Stimulated activated CD8-positive, alpha-beta memory T cell treated with anti-CD3 and anti-CD28 coated beads, Interleukin-12 subunit alpha, Interleukin-12 subunit beta, amount 100 ng/mL, for 24 hours (primary cell): Measurements from ENCODE around the gene LDLRAD3.
"Not testable (repeated sequence)": the region's sequence is repeated elsewhere in the genome, so short reads cannot be mapped to it uniquely, and the experiment has no call there.

ENCODE experiments used
- DNase-seq: peaks from one replicate; pipeline ENCODE4 v3.0.0-alpha.2; 2020; ENCODE audit errors: extremely low read depth

The LDLRAD3 gene

DNA sequence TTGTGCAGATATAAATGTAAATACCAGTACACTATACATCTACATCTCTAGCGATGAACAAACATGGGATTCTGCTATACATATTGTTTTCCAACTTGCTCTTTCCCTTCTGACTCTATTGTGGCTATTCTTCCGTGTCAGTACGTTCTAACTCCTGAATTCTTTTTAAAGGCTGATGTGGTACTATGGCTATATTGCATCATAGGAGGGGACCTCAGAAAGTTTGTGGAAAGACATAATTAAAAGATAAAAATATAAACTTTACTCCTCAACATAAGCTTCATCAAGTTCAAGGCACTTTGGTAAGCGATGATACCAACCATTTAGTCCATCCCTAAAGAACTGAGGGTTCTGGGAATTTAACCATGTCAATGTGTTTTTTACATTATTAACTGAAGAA is 72.8 kb downstream of the LDLRAD3 start:
- no peak for DNase-seq

GRCh38 chr11:36019005-36019596 is 75.2 kb downstream of the LDLRAD3 start:
- DNase-seq: no peak

- no peak for DNase-seq
Observed at GRCh38 chr11:36019722-36020121, 75.9 kb downstream of the LDLRAD3 start.

DNA sequence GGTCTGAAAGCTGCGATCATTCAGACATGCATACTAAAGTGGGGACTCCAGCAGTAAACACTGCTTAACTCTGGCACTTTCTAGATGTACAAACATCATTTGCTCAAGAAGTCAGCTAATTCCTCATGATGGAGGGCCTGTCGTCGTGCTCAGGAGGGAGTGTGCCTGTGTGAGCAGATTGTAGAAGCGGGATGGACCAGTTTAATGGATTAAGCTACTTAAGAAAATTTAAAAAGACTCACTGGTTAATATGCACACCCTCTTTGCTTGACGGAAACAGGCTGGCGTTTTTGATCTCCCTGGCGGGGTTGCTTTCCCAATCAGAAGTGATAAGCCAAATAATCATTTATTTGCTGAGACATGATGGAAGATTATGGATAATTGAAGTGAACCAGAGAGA is 79.0 kb downstream of the LDLRAD3 start:
- DNase-seq: no peak

DNA sequence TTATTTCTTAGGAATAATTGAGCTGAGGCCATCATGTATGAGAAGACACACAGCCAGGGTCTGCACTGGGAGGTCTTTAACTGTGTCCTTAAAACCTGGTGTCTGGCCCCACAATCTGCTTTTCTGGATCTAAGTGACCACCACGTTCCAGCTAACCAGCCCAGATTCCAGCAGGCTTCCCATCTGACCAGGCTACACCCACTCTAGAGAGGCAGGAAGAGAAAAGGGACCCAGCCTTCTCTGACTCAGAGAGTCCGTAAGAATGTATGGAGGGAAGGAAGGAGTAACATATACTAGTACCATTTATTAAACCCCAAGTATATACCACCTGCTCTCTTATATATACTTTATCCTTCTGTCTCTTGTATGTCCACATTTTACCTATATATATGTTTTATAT is 80.1 kb downstream of the LDLRAD3 start:
- no peak for DNase-seq

- DNase-seq: no peak
Observed at GRCh38 chr11:36024716-36025115, 80.9 kb downstream of the LDLRAD3 start.

DNA sequence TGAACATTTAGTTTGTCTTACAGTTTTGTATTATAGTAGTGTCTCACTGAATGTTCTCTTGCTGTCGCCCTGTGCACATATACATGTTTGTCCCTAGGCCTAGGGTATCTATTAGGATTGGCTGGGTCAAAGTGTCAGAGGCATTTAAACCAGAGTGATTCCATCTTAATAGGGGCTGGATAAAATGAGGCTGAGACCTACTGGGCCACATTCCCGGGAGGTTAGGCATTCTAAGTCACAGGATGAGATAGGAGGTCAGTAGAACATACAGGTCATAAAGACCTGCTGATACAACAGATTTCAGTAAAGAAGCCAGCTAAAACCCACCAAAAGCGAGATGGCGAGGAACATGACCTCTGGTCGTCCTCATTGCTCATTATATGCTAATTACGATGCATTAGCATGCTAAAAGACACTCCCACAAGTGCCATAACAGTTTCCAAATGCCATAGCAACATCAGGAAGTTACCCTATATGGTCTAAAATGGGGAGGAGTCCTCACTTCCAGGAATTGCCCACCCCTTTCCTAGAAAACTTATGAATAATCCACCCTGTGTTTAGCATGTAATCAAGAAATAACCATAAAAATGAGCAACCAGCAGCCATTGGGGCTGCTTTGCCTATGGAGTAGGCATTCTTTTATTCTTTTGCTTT is 82.6 kb downstream of the LDLRAD3 start:
- DNase-seq: no peak

GRCh38 chr11:36027731-36028130 is 83.9 kb downstream of the LDLRAD3 start:
- no peak for DNase-seq

GRCh38 chr11:36029616-36030015 is 85.8 kb downstream of the LDLRAD3 start:
- DNase-seq: no peak

DNA sequence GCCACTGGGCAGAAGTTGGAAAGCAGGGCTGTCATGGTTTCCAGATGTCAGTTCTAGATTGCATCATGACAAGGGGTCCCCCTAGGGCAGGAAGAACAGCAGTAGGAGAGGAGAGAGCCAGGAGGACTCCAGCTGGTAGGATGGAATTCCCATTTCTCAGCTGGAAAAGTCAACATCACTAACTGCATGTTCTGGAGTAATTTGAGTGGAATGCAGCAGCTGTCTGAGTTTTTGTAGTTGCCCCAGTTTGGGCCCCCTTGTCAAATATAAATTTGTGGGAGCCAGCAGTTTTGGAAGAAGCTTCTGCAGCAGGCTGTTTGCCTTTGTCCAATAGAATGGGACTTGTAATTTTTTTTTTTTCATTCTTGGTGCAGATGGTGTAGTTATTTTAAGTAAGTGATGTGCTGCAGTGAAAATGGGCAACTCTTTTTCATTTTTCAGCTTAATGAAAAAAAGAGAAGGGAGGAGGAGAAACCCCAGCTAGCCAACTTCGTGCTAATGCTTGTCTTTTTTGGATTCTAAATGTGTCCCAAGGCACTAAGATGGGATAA is 86.9 kb downstream of the LDLRAD3 start:
- no peak for DNase-seq

DNA sequence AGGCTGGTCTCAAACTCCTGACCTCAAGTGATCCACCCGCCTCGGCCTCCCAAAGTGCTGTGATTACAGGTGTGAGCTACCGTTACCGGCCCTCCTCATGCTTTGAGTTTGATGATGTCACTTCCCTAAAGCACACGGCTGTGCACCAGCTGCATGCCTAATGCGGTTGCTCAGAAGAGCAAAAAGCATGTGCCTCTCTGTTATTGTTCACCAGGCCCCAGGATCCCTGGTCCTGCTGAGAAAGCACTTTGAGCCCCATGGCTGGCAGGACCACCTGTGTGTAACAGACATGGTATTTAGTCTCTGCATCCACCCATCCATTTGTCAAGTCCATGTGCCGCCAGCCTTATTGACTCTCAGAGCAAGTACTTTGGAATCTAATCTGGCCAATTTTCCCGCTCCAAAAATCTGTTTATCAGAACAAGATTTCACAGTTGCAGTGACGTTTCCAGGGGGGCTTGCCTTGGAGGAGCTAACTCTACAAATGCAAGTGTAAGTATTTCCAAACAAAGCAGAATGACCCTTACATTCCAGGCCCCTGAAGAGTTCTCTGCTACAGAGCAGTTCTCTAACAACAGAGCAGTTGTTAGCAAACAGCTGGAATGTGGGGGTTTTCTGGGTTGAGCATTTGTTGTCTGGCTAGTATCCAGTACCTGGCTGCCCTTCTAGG is 89.4 kb downstream of the LDLRAD3 start:
- no peak for DNase-seq

DNA sequence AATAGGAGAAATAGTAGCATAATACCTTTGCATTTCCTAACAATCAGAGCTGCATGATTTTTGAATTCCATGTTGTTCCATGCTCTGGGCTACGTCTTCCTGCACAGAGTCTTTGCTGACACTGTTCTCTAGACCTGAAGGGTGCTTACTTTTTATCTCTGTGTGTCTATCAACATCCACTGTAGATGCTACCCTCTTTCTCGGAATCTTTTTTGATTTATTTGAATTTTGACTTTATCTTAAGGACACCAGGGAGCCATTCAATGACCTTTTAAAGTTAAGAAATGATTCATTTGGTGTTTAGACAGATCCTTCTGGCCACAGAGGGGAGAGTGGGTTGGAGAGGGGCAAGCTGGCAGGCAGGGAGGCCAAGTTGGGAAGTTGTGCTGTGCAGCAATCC is 90.1 kb downstream of the LDLRAD3 start:
- DNase-seq: no peak

- DNase-seq: no peak
Observed at GRCh38 chr11:36034551-36035331, 90.9 kb downstream of the LDLRAD3 start.

DNA sequence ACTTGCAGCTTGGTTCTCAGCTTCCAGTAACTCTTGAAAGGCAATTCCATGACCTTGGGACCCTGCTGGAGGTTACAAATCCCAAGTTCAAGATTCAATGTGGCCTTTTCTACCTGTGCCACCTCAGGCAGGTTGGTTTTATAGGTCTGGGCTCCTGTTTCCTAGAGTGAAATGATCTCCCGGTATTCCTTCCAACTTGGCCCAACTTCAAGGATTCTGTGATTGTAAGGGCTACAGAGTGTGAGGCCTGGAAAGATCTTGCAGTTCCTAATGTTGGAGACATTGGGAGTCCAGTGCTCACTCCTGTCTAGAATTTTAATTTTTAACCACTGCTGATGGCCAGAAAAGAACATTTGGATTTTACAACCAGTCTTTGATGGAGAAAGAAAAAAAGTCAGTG is 91.6 kb downstream of the LDLRAD3 start:
- no peak for DNase-seq

- DNase-seq: no peak
Observed at GRCh38 chr11:36035999-36036398, 92.1 kb downstream of the LDLRAD3 start.

DNA sequence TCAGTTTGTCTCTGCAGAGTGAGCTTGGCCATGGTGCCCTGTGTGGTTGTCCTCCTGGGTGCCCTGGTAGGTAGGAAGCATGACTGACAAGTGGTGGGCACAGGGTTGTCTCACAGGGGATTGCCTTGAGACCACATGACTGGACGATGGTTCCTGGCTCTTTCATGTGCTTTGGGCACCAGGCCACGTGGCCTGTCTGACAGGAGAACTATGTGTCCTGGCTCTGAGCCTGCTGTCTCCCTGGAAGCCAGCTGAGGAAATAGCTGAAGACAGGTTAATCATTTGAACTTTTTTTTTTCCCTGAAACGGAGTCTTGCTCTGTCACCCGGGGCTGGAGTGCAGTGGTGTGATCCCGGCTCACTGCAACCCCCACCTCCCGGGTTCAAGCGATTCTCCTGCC is 93.2 kb downstream of the LDLRAD3 start:
- no peak for DNase-seq

- DNase-seq: no peak
Observed at GRCh38 chr11:36038541-36038940, 94.7 kb downstream of the LDLRAD3 start.

GRCh38 chr11:36039471-36039870 is 95.6 kb downstream of the LDLRAD3 start:
- no peak for DNase-seq

GRCh38 chr11:36041988-36042611 is 98.2 kb downstream of the LDLRAD3 start:
- DNase-seq: no peak

GRCh38 chr11:36044636-36045035 is 100.8 kb downstream of the LDLRAD3 start:
- no peak for DNase-seq

- not testable (repeated sequence) for DNase-seq
Observed at GRCh38 chr11:36045945-36046344, 102.1 kb downstream of the LDLRAD3 start.

DNA sequence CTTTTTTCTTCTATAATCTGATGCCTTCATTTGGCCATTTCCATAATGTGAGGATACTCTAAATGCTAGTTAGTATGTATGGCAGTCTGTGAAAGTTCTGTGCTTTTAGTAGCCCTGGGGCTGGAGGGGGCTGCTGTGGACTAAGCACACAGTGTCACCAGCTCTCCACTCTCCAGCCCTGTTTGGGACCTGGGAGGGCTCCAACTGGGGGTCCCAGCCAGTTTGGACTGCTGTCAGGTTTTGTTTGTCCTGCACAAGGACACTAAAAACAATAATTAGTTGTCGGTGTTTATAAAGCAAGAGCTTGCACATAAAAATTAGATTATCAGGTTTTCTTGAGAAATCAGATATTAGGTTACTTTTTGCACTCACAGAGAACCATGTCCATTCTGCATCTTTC is 103.1 kb downstream of the LDLRAD3 start:
- no peak for DNase-seq
